GM21737 (cell line): ENCODE results near the gene ARHGAP27.

Experiments used
- ATAC-seq: cut with Tn5 transposase; IDR thresholded peaks from one replicate; pipeline ENCODE4 v1.9.1; 2021; ENCODE audit warnings: mild to moderate bottlenecking, moderate library complexity; ENCODE audit not compliant: unreplicated experiment

Gene ARHGAP27

GRCh38 chr17:45387739-45388138 lies 44.9 kb downstream of the ARHGAP27 start:
- ATAC-seq: no peak

- ATAC-seq: no peak
Measured at GRCh38 chr17:45386178-45386577, 46.5 kb downstream of the ARHGAP27 start.

- ATAC-seq: peak; percentile 71
Measured at GRCh38 chr17:45385331-45385997, 47.2 kb downstream of the ARHGAP27 start.

- ATAC-seq: no peak
Measured at GRCh38 chr17:45384789-45385262, 47.8 kb downstream of the ARHGAP27 start.

- no peak for ATAC-seq
Measured at GRCh38 chr17:45384047-45384788, 48.5 kb downstream of the ARHGAP27 start.

GRCh38 chr17:45383003-45383402 lies 49.7 kb downstream of the ARHGAP27 start:
- no peak for ATAC-seq

- no peak for ATAC-seq
Measured at GRCh38 chr17:45382226-45382625, 50.4 kb downstream of the ARHGAP27 start.

- no peak for ATAC-seq
Measured at GRCh38 chr17:45380991-45381390, 51.7 kb downstream of the ARHGAP27 start.

GRCh38 chr17:45380046-45380765 lies 52.5 kb downstream of the ARHGAP27 start:
- no peak for ATAC-seq

GRCh38 chr17:45377401-45377800 lies 55.3 kb downstream of the ARHGAP27 start:
- no peak for ATAC-seq

- no peak for ATAC-seq
Measured at GRCh38 chr17:45376171-45377005, 56.3 kb downstream of the ARHGAP27 start.

- ATAC-seq: no peak
Measured at GRCh38 chr17:45374501-45374900, 58.2 kb downstream of the ARHGAP27 start.

GRCh38 chr17:45372325-45372869 lies 60.3 kb downstream of the ARHGAP27 start:
- no peak for ATAC-seq

- ATAC-seq: no peak
Measured at GRCh38 chr17:45371414-45372324, 61.0 kb downstream of the ARHGAP27 start.

- ATAC-seq: no peak
Measured at GRCh38 chr17:45370949-45371413, 61.7 kb downstream of the ARHGAP27 start.

GRCh38 chr17:45369421-45369820 lies 63.2 kb downstream of the ARHGAP27 start:
- ATAC-seq: no peak

- no peak for ATAC-seq
Measured at GRCh38 chr17:45368651-45369050, 64.0 kb downstream of the ARHGAP27 start.

GRCh38 chr17:45367216-45367615 lies 65.5 kb downstream of the ARHGAP27 start:
- ATAC-seq: no peak

- no peak for ATAC-seq
Measured at GRCh38 chr17:45366691-45367090, 66.0 kb downstream of the ARHGAP27 start.
